Activated T-cell treated with anti-CD3 and anti-CD28 coated beads for 1 hour (primary cell): ENCODE measurements around the gene TGM6.
A peak's percentile ranks its signal among the peaks of the same experiment; 100 is the strongest.

Source experiments
- DNase-seq: peaks from one replicate; pipeline ENCODE4 v3.0.0-alpha.2; 2020; ENCODE audit warnings: low read depth

TGM6 gene

GRCh38 chr20:2455771-2456497, 75.2 kb downstream of the TGM6 start:
- DNase-seq = no peak

GRCh38 chr20:2458919-2459499, 78.3 kb downstream of the TGM6 start:
- no peak for DNase-seq

GRCh38 chr20:2459981-2460751, 79.5 kb downstream of the TGM6 start:
- DNase-seq = no peak

GRCh38 chr20:2460752-2461424, 80.2 kb downstream of the TGM6 start:
- no peak for DNase-seq

GRCh38 chr20:2462484-2462883, 81.8 kb downstream of the TGM6 start:
- DNase-seq = no peak

GRCh38 chr20:2463616-2464365, 83.1 kb downstream of the TGM6 start:
- DNase-seq = no peak

- DNase-seq = no peak
Measured at GRCh38 chr20:2465100-2465499, 84.4 kb downstream of the TGM6 start.

- no peak for DNase-seq
Measured at GRCh38 chr20:2467412-2467811, 86.7 kb downstream of the TGM6 start.

- DNase-seq = no peak
Measured at GRCh38 chr20:2468581-2469407, 88.1 kb downstream of the TGM6 start.

- peak; percentile 31 for DNase-seq
Measured at GRCh38 chr20:2469991-2470422, 89.3 kb downstream of the TGM6 start.

GRCh38 chr20:2470423-2471193, 89.9 kb downstream of the TGM6 start, which contains the start of gene SNRPB:
Gene SNRPB (minus strand): TSS chr20:2470789. CDS start chr20:2470690, 99 bp downstream.
- peak; percentile 90 for DNase-seq

GRCh38 chr20:2473516-2473915, 92.8 kb downstream of the TGM6 start:
- DNase-seq = no peak

GRCh38 chr20:2475850-2476741, 95.4 kb downstream of the TGM6 start:
- DNase-seq = no peak

GRCh38 chr20:2476742-2477615, 96.3 kb downstream of the TGM6 start:
- no peak for DNase-seq

- DNase-seq = no peak
Measured at GRCh38 chr20:2480381-2480780, 99.7 kb downstream of the TGM6 start.
